RWPE2 (cell line): Measurements from ENCODE around the gene PSMC1.

Experiments used
- ATAC-seq: fragments of 200-7000 bp; cut with Tn5 transposase; 3 replicates; pipeline ENCODE4 v1.9.1; 2021; ENCODE audit warnings: low read depth
- DNase-seq: peaks from one replicate; pipeline ENCODE4 v3.0.0-alpha.2; 2020; ENCODE audit warnings: low spot score
- H3K27ac ChIP-seq: fragments of 450-650 bp; 2 replicates; pipeline ENCODE4 v1.5.1; 2017; ENCODE audit warnings: mild to moderate bottlenecking; ENCODE audit not compliant: poor library complexity, severe bottlenecking
- H3K27me3 ChIP-seq: fragments of 250-450 bp; sonication (Bioruptor Pico); 2 replicates; pipeline ENCODE4 v1.5.1; 2021; ENCODE audit warnings: mild to moderate bottlenecking, moderate library complexity; ENCODE audit not compliant: insufficient read depth, poor library complexity, severe bottlenecking
- H3K36me3 ChIP-seq: fragments of 250-450 bp; sonication (Bioruptor Pico); 2 replicates; pipeline ENCODE4 v1.5.1; 2020; ENCODE audit warnings: low read depth, mild to moderate bottlenecking, moderate library complexity
- H3K4me1 ChIP-seq: fragments of 250-450 bp; sonication (Bioruptor Pico); 2 replicates; pipeline ENCODE4 v1.5.1; 2021; ENCODE audit warnings: mild to moderate bottlenecking, moderate library complexity; ENCODE audit not compliant: insufficient read depth, poor library complexity, severe bottlenecking
- H3K4me3 ChIP-seq: fragments of 250-450 bp; sonication (Bioruptor Pico); 2 replicates; pipeline ENCODE4 v1.5.1; 2021; ENCODE audit warnings: mild to moderate bottlenecking, moderate library complexity; ENCODE audit not compliant: severe bottlenecking
- H3K9me3 ChIP-seq: fragments of 250-450 bp; sonication (Bioruptor Pico); 2 replicates; pipeline ENCODE4 v1.5.1; 2021; ENCODE audit warnings: mild to moderate bottlenecking, moderate library complexity; ENCODE audit not compliant: severe bottlenecking
- CTCF ChIP-seq: fragments of 450-650 bp; IDR thresholded peaks from one replicate; pipeline ENCODE4 v1.5.1; 2017; ENCODE audit warnings: mild to moderate bottlenecking, moderate library complexity; ENCODE audit not compliant: poor library complexity, severe bottlenecking

PSMC1 gene

GRCh38 chr14:90319173-90319572 is 62.8 kb downstream of the PSMC1 start:
- no peak for TF ChIP-seq CTCF
- peaks cover 5% of the 10 kb centered on the region for H3K4me1 ChIP-seq
- peak; percentile 59 for ATAC-seq
- H3K27me3 ChIP-seq, result no peaks in the 10 kb centered on the region
- H3K9me3 ChIP-seq, result no peaks in the 10 kb centered on the region
- H3K4me3 ChIP-seq, result no peak overlapping the region
- no peak for DNase-seq
- H3K36me3 ChIP-seq, result peaks cover 31% of the 10 kb centered on the region
- no peak overlapping the region for H3K27ac ChIP-seq

- Histone ChIP-seq H3K4me3 (no peak overlapping the region), H3K4me1 (peaks cover 5% of the 10 kb centered on the region), H3K36me3 (peaks cover 31% of the 10 kb centered on the region), H3K27me3 (no peaks in the 10 kb centered on the region), H3K9me3 (no peaks in the 10 kb centered on the region), H3K27ac (no peak overlapping the region)
- TF ChIP-seq CTCF, result no peak
- DNase-seq, result no peak
- no peak for ATAC-seq
Observed at GRCh38 chr14:90319634-90320541, 63.5 kb downstream of the PSMC1 start.

- Histone ChIP-seq H3K9me3 (no peaks in the 10 kb centered on the region), H3K36me3 (peaks cover 20% of the 10 kb centered on the region), H3K27me3 (no peaks in the 10 kb centered on the region), H3K4me3 (no peak overlapping the region), H3K4me1 (peaks cover 5% of the 10 kb centered on the region), H3K27ac (no peak overlapping the region)
- TF ChIP-seq CTCF, result no peak
- ATAC-seq (no peak), DNase-seq (no peak)
Observed at GRCh38 chr14:90321891-90322290, 65.5 kb downstream of the PSMC1 start.
